Measurements from ENCODE around the gene KIRREL2. TPM values are rescaled to one million over a fixed set of nuclear protein-coding genes. Genes with fewer than 3 reads are reported as not detected.
A peak's percentile ranks its signal among the peaks of the same experiment; 100 is the strongest.

KIRREL2 gene
- total and polyA plus RNA-seq, 2 of the 8 experiments (the other 6 are each of a cell fraction or from before 2014, with no cell fraction given), result 2.4 to 4.6 TPM

GRCh38 chr19:35901854-35902661 lies 45.3 kb downstream of the KIRREL2 start, which contains the start of gene HCST:
Gene HCST (plus strand): TSS chr19:35902529. CDS start chr19:35902594, 65 bp downstream.
- Histone ChIP-seq H4K91ac (replicated peaks; ENCODE audit: insufficient read length, low read length) (peak within 1 kb of the TSS; percentile 73), H3K23me2 (ENCODE audit: low read depth, low read length) (peaks cover 12% of the 10 kb centered on the region), H2BK15ac (ENCODE audit: low read length) (peak within 1 kb of the TSS; percentile 61; the same call in 1 of the 2 replicates), H2BK120ac (replicated peaks; ENCODE audit: low read depth, low read length) (no peak within 1 kb of the TSS), H3K79me2 (ENCODE audit: control insufficient read depth in 1 of 2, insufficient read depth in 2 of 2, low read length in 2 of 2) (peaks cover 0 to 8% of the 10 kb centered on the region in 2 experiments; a peak in 1 of 4 replicates), H3K4ac (replicated peaks; ENCODE audit: insufficient read length, low read depth, low read length) (no peak within 1 kb of the TSS), H3K27ac (ENCODE audit: low read depth, low read length) (no peak within 1 kb of the TSS), H3K9ac (replicated peaks in 1 of 4; ENCODE audit: extremely low read depth in 1 of 4, low read depth in 3 of 4, low read length in 3 of 4) (peak within 1 kb of the TSS in 3 of 4 experiments; percentile 36 to 54 (median 42); a peak in 4 of 7 replicates), H2AFZ (ENCODE audit: low read length) (0 out of 2 replicates have a peak within 1 kb of the TSS, but pooled peaks have one; percentile 36), H3K79me1 (ENCODE audit: low read depth, low read length) (no peaks in the 10 kb centered on the region; the same call in 1 of the 2 replicates), H4K8ac (ENCODE audit: extremely low read depth, insufficient read depth, low read length) (0 out of 2 replicates have a peak within 1 kb of the TSS, but pooled peaks have one; percentile 48), H3K18ac (ENCODE audit: extremely low read depth, low read length) (peak within 1 kb of the TSS; percentile 60), H3K23ac (ENCODE audit: insufficient read length) (no peak within 1 kb of the TSS), H3K4me2 (ENCODE audit: insufficient read depth in 1 of 2, low read depth in 2 of 2, low read length in 2 of 2) (peak within 1 kb of the TSS; percentile 86 to 91), H3K9me3 (ENCODE audit: insufficient read depth in 2 of 2, low read depth in 1 of 2, low read length in 1 of 2) (no peaks in the 10 kb centered on the region), H4K5ac (ENCODE audit: insufficient read length, low read depth, low read length) (peak within 1 kb of the TSS; percentile 32), H2AK5ac (ENCODE audit: low read depth, low read length) (0 out of 2 replicates have a peak within 1 kb of the TSS, but pooled peaks have one; percentile 13), H2BK5ac (ENCODE audit: low read depth, low read length) (peak within 1 kb of the TSS; percentile 71; the same call in 1 of the 2 replicates), H3K14ac (ENCODE audit: insufficient read length) (no peak within 1 kb of the TSS), H2BK20ac (ENCODE audit: low read length) (peak within 1 kb of the TSS; percentile 48), H3K27me3 (replicated peaks in 1 of 4; ENCODE audit: control insufficient read depth in 3 of 4, extremely low read depth in 1 of 4, insufficient read depth in 3 of 4, low read length in 3 of 4) (no peaks in the 10 kb centered on the region), H3K36me3 (ENCODE audit: control insufficient read depth in 2 of 4, insufficient read depth in 4 of 4, low read length in 3 of 4) (peaks cover 0 to 9% (median 4%) of the 10 kb centered on the region in 4 experiments; a peak in 6 of 8 replicates), H3K4me1 (replicated peaks in 1 of 4; ENCODE audit: control insufficient read depth in 3 of 4, insufficient read depth in 4 of 4, low read length in 3 of 4) (peaks cover 0 to 17% (median 7%) of the 10 kb centered on the region in 4 experiments; a peak in 6 of 7 replicates), H3K56ac (replicated peaks; ENCODE audit: insufficient read length, low read depth, low read length) (no peak within 1 kb of the TSS), H2BK12ac (ENCODE audit: low read depth, low read length) (peak within 1 kb of the TSS; percentile 50; the same call in 1 of the 2 replicates), H3K4me3 (ENCODE audit: extremely low read depth in 1 of 4, insufficient read depth in 2 of 4, low read depth in 3 of 4, low read length in 4 of 4) (peak within 1 kb of the TSS; percentile 36 to 62 (median 51)), H4K20me1 (replicated peaks in 1 of 2; ENCODE audit: control insufficient read depth in 1 of 2, insufficient read depth in 2 of 2, low read length in 2 of 2) (peaks cover 0 to 1% of the 10 kb centered on the region in 2 experiments)
- CTCF ChIA-PET (ENCODE audit: partially characterized antibody), result interaction anchor here (1.2 kb wide), 1 partner anchor 16 kb away, joined by 3 read pairs; no protein-coding TSS in a partner anchor
- POLR2A ChIA-PET (ENCODE audit: partially characterized antibody), result interaction anchor here (0.6 to 1.6 kb wide), 3 partner anchors 18 to 31 kb away, joined by 3 to 6 read pairs (median 3); no protein-coding TSS in a partner anchor
- no peak for TF ChIP-seq TBP (IDR thresholded peaks at IDR 0.05; ENCODE audit: low read depth, low read length)
- no peak for TF ChIP-seq SIX5 (IDR thresholded peaks at IDR 0.05; ENCODE audit: low read depth, low read length)
- no peak for TF ChIP-seq CBX5 (IDR thresholded peaks at IDR 0.05; ENCODE audit: low read depth, low read length)
- no peak for TF ChIP-seq ATF3 (IDR thresholded peaks at IDR 0.05; ENCODE audit: insufficient read depth, low read depth, low read length)
- no peak for TF ChIP-seq EGR1 (IDR thresholded peaks at IDR 0.05; ENCODE audit: borderline replicate concordance, low read depth, low read length)
- no peak for TF ChIP-seq CTCF (IDR thresholded peaks at IDR 0.05; ENCODE audit: control extremely low read depth in 1 of 3, insufficient read depth in 1 of 3, low read depth in 1 of 3, low read length in 3 of 3)
- 76% methylated on average over 6 of the region's 6 CpGs; no CpG with 5 or more reads in 1 of the 2 experiments for WGBS, 2 experiments (ENCODE audit: extremely low coverage in 1 of 2, insufficient coverage in 1 of 2, insufficient read length in 1 of 2, insufficient replicate concordance in 2 of 2, low coverage in 1 of 2, low lambda C conversion rate in 2 of 2, missing lambda C conversion rate in 1 of 2)
- DNase-seq (ENCODE audit: low read depth in 1 of 2, low spot score in 2 of 2), result no peak
- FAIRE-seq, result no peak

Data from H1 (cell line).